H9 (cell line): Measurements from ENCODE around the gene TSPEAR. TPM values are rescaled to one million over a fixed set of nuclear protein-coding genes. Genes with fewer than 3 reads are reported as not detected.

Experiments
- DNase-seq: peaks from one replicate; pipeline ENCODE4 v3.0.0-alpha.2; 2017
- H2AFZ ChIP-seq: one replicate; pipeline ENCODE4 v1.6.1; 2013; ENCODE audit warnings: mild to moderate bottlenecking, low read length, control low read depth, moderate library complexity
- H2AK5ac ChIP-seq: 2 replicates; pipeline ENCODE4 v1.6.1; 2013; ENCODE audit warnings: low read length, control low read depth, mixed read lengths; ENCODE audit not compliant: insufficient read length
- H2BK120ac ChIP-seq: one replicate; pipeline ENCODE4 v1.6.1; 2013; ENCODE audit warnings: low read depth, mild to moderate bottlenecking, low read length, control low read depth, inconsistent platforms; ENCODE audit not compliant: poor library complexity, severe bottlenecking
- H2BK12ac ChIP-seq: 2 replicates; pipeline ENCODE4 v1.6.1; 2013; ENCODE audit warnings: low read length, control low read depth, mixed read lengths, low read depth; ENCODE audit not compliant: insufficient read length
- H2BK15ac ChIP-seq: 2 replicates; pipeline ENCODE4 v1.6.1; 2013; ENCODE audit warnings: low read depth, low read length, control low read depth
- H2BK20ac ChIP-seq: one replicate; pipeline ENCODE4 v1.6.1; 2013; ENCODE audit warnings: low read depth, mild to moderate bottlenecking, low read length, control low read depth, inconsistent platforms; ENCODE audit not compliant: poor library complexity, severe bottlenecking
- H2BK5ac ChIP-seq: 2 replicates; pipeline ENCODE4 v1.6.1; 2013; ENCODE audit warnings: low read length, control low read depth, mixed read lengths; ENCODE audit not compliant: insufficient read length
- H3K14ac ChIP-seq: 2 replicates; pipeline ENCODE4 v1.6.1; 2013; ENCODE audit warnings: low read length, control low read depth; ENCODE audit not compliant: insufficient read depth
- H3K18ac ChIP-seq: 2 replicates; pipeline ENCODE4 v1.6.1; 2013; ENCODE audit warnings: low read depth, mild to moderate bottlenecking, mixed read lengths, low read length, control low read depth; ENCODE audit not compliant: insufficient read length
- H3K23ac ChIP-seq: 2 replicates; pipeline ENCODE4 v1.6.1; 2013; ENCODE audit warnings: low read length, control low read depth, mixed read lengths, low read depth; ENCODE audit not compliant: insufficient read length
- H3K23me2 ChIP-seq: 2 replicates; pipeline ENCODE4 v1.6.1; 2013; ENCODE audit warnings: low read depth, mild to moderate bottlenecking, mixed read lengths, low read length, control low read depth; ENCODE audit not compliant: insufficient read length, poor library complexity, severe bottlenecking
- H3K27ac ChIP-seq: 2 replicates; pipeline ENCODE4 v1.5.1; 2013; ENCODE audit warnings: low read length, control low read depth, mixed read lengths, low read depth; ENCODE audit not compliant: insufficient read length
- H3K27me3 ChIP-seq: 2 replicates; pipeline ENCODE4 v1.6.1; 2013; ENCODE audit warnings: low read length, control low read depth, inconsistent platforms; ENCODE audit not compliant: insufficient read depth
- H3K4ac ChIP-seq: 2 replicates; pipeline ENCODE4 v1.6.1; 2013; ENCODE audit warnings: low read depth, mild to moderate bottlenecking, control low read depth, inconsistent platforms, low read length, moderate library complexity
- H3K4me1 ChIP-seq: 2 replicates; pipeline ENCODE4 v1.6.1; 2013; ENCODE audit warnings: low read length, control low read depth, inconsistent platforms; ENCODE audit not compliant: insufficient read depth
- H3K4me2 ChIP-seq: 2 replicates; pipeline ENCODE4 v1.6.1; 2013; ENCODE audit warnings: low read length, control low read depth, mixed read lengths; ENCODE audit not compliant: insufficient read length, insufficient read depth
- H3K56ac ChIP-seq: 2 replicates; pipeline ENCODE4 v1.6.1; 2013; ENCODE audit warnings: low read depth, mild to moderate bottlenecking, mixed read lengths, low read length, control low read depth; ENCODE audit not compliant: insufficient read length
- H3K79me1 ChIP-seq: 2 replicates; pipeline ENCODE4 v1.6.1; 2013; ENCODE audit warnings: low read depth, mild to moderate bottlenecking, moderate library complexity, low read length, control low read depth, inconsistent platforms; ENCODE audit not compliant: insufficient read depth, poor library complexity, severe bottlenecking
- H3K79me2 ChIP-seq: 2 replicates; pipeline ENCODE4 v1.6.1; 2013; ENCODE audit warnings: low read length, control low read depth, inconsistent platforms; ENCODE audit not compliant: insufficient read depth
- H3K9ac ChIP-seq: 2 replicates; pipeline ENCODE4 v1.6.1; 2013; ENCODE audit warnings: low read length, control low read depth, mixed read lengths; ENCODE audit not compliant: insufficient read length; ENCODE audit errors: extremely low read depth
- H3K9me3 ChIP-seq: one replicate; pipeline ENCODE4 v1.6.1; 2013; ENCODE audit warnings: low read depth, low read length, inconsistent platforms; ENCODE audit not compliant: control insufficient read depth
- H3T11ph ChIP-seq: one replicate; pipeline ENCODE4 v1.6.1; 2013; ENCODE audit warnings: mild to moderate bottlenecking, low read length, control low read depth, inconsistent platforms
- H4K20me1 ChIP-seq: one replicate; pipeline ENCODE4 v1.6.1; 2013; ENCODE audit not compliant: control insufficient read depth, insufficient read length, insufficient read depth
- H4K5ac ChIP-seq: 2 replicates; pipeline ENCODE4 v1.6.1; 2013; ENCODE audit warnings: low read depth, mild to moderate bottlenecking, mixed read lengths, low read length, control low read depth; ENCODE audit not compliant: insufficient read length
- H4K8ac ChIP-seq: replicated peaks from 2 replicates; pipeline ENCODE4 v1.6.1; 2013; ENCODE audit warnings: low read length, control low read depth, mixed read lengths, low read depth; ENCODE audit not compliant: insufficient read length
- H4K91ac ChIP-seq: 2 replicates; pipeline ENCODE4 v1.6.1; 2013; ENCODE audit warnings: low read depth, mild to moderate bottlenecking, moderate library complexity, mixed read lengths, low read length, control low read depth; ENCODE audit not compliant: insufficient read length
- H3K27ac Mint-ChIP-seq, 3 experiments: 2 replicates in 2 of 3; 3 replicates in 1 of 3; pipeline ENCODE4 v1.8.0; 2020 to 2021; ENCODE audit warnings: mixed read lengths in 3 of 3, mild to moderate bottlenecking in 1 of 3, moderate library complexity in 1 of 3
- H3K27me3 Mint-ChIP-seq: 2 replicates; pipeline ENCODE4 v1.8.0; 2021; ENCODE audit warnings: low read depth, mild to moderate bottlenecking, moderate library complexity, mixed read lengths
- H3K36me3 Mint-ChIP-seq, 3 experiments: 2 replicates in 2 of 3; 3 replicates in 1 of 3; pipeline ENCODE4 v1.8.0; 2020 to 2021; ENCODE audit warnings: low read depth in 3 of 3, mixed read lengths in 3 of 3; ENCODE audit not compliant: insufficient read depth in 1 of 3
- H3K4me1 Mint-ChIP-seq, 2 experiments: 2 replicates each; pipeline ENCODE4 v1.8.0; 2020; ENCODE audit warnings: mixed read lengths in 2 of 2
- H3K4me3 Mint-ChIP-seq, 2 experiments: 2 replicates in 1 of 2; 3 replicates in 1 of 2; pipeline ENCODE4 v1.8.0; 2020 to 2021; ENCODE audit warnings: mild to moderate bottlenecking in 2 of 2, mixed read lengths in 2 of 2, moderate library complexity in 1 of 2
- H3K9me3 Mint-ChIP-seq, 2 experiments: 2 replicates in 1 of 2; 3 replicates in 1 of 2; pipeline ENCODE4 v1.8.0; 2020; ENCODE audit warnings: mild to moderate bottlenecking in 2 of 2, mixed read lengths in 2 of 2, moderate library complexity in 1 of 2
- WGBS: extraction: QIAGEN DNeasy Blood & Tissue Kit; methylation state at CpG from one replicate; pipeline ENCODE4 v1.1.7; 2013; ENCODE audit warnings: missing lambda C conversion rate, low lambda C conversion rate, mixed read lengths; ENCODE audit not compliant: insufficient read length; ENCODE audit errors: extremely low coverage; 5-methylcytosine and 5-hydroxymethylcytosine counted together
- total RNA-seq: library from RNA; stranded (reverse); gene quantifications from 2 replicates; pipeline ENCODE4 v1.2.1, GENCODE V29; 2021
- TF ChIP-seq, protein P1 (sequence below): fragments of 200-600 bp; sonication (generic); conservative IDR thresholded peaks from 3 replicates; pipeline ENCODE4 v1.8.0; 2021; ENCODE audit warnings: antibody characterized with exemption, mild to moderate bottlenecking

TSPEAR gene
- total RNA-seq, 1 experiment from 2014 or later = 1.3 TPM

DNA sequence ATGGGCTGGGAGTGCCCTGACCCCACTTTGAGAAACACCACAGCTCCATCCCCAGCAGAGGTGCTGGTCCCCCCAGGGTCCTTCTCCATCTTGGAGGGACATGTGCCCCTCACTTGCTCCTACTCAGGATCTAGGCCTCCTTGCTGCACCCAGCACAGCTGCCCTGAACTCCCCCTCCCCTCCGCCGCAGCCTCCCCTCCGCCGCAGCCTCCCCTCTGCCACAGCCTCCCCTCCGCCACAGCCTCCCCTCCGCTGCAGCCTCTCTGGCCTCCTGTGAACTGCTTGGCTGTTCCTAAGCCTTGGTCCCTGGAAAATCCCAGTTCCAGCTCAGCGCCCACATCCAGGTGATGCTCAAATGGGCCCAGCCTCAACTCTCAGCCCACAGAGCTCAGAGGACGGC lies 15.9 kb upstream of the TSPEAR start:
- Histone ChIP-seq H3K14ac (no peak overlapping the region), H3K23me2 (peaks cover 3% of the 10 kb centered on the region), H2AK5ac (no peak overlapping the region), H3K56ac (no peak overlapping the region), H2BK120ac (no peak overlapping the region), H2BK12ac (no peak overlapping the region), H4K91ac (no peak overlapping the region), H3K4ac (no peak overlapping the region), H4K8ac (no peak overlapping the region), H3K9ac (no peak overlapping the region), H4K20me1 (no peaks in the 10 kb centered on the region), H3K27ac (no peak overlapping the region), H3T11ph (no peak overlapping the region), H2BK20ac (no peak overlapping the region), H3K79me1 (no peaks in the 10 kb centered on the region), H3K27me3 (no peaks in the 10 kb centered on the region; the same call in 1 of the 2 replicates), H4K5ac (no peak overlapping the region), H2BK5ac (no peak overlapping the region), H3K23ac (no peak overlapping the region), H3K4me1 (no peaks in the 10 kb centered on the region), H3K79me2 (no peaks in the 10 kb centered on the region), H3K4me2 (no peak overlapping the region), H2AFZ (no peak overlapping the region), H3K18ac (no peak overlapping the region), H3K9me3 (no peaks in the 10 kb centered on the region), H2BK15ac (no peak overlapping the region)
- DNase-seq = no peak
- no peaks in the 10 kb centered on the region; a peak in 1 of 5 replicates for H3K9me3 Mint-ChIP-seq
- no peak overlapping the region for H3K27ac Mint-ChIP-seq
- TF ChIP-seq, protein P1, sequence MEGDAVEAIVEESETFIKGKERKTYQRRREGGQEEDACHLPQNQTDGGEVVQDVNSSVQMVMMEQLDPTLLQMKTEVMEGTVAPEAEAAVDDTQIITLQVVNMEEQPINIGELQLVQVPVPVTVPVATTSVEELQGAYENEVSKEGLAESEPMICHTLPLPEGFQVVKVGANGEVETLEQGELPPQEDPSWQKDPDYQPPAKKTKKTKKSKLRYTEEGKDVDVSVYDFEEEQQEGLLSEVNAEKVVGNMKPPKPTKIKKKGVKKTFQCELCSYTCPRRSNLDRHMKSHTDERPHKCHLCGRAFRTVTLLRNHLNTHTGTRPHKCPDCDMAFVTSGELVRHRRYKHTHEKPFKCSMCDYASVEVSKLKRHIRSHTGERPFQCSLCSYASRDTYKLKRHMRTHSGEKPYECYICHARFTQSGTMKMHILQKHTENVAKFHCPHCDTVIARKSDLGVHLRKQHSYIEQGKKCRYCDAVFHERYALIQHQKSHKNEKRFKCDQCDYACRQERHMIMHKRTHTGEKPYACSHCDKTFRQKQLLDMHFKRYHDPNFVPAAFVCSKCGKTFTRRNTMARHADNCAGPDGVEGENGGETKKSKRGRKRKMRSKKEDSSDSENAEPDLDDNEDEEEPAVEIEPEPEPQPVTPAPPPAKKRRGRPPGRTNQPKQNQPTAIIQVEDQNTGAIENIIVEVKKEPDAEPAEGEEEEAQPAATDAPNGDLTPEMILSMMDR = no peak
- peaks cover 27% of the 10 kb centered on the region for H3K27me3 Mint-ChIP-seq
- H3K4me3 Mint-ChIP-seq = no peak overlapping the region
- no CpG with 5 or more reads among the region's 8 CpGs for WGBS
- H3K4me1 Mint-ChIP-seq = peaks cover 25 to 31% of the 10 kb centered on the region in 2 experiments
- H3K36me3 Mint-ChIP-seq = peaks cover 0 to 10% (median 0%) of the 10 kb centered on the region in 3 experiments; a peak in 1 of 7 replicates
